Body of pancreas (tissue), 4 donors: Measurements from ENCODE around the gene RAB3GAP2. TPM values are rescaled to one million over a fixed set of nuclear protein-coding genes. Genes with fewer than 3 reads are reported as not detected.
A peak's percentile ranks its signal among the peaks of the same experiment; 100 is the strongest.
"Not testable (repeated sequence)": the region's sequence is repeated elsewhere in the genome, so short reads cannot be mapped to it uniquely, and the experiment has no call there.

Experiments used
- ATAC-seq: fragments of 150-250 bp; one replicate; pipeline ENCODE4 v1.9.1; 2016
- DNase-seq, 4 donors: peaks; one replicate each; pipeline ENCODE4 v3.0.0-alpha.2; 2019
- H3K27ac ChIP-seq, 4 donors: fragments of 200-600 bp; sonication (generic); 1 replicate in 3 of 4; 2 replicates in 1 of 4; pipeline versions ENCODE4 v1.5.1 to v1.6.1; 2016 to 2019; ENCODE audit warnings: mild to moderate bottlenecking in 1 of 4, mixed read lengths in 1 of 4, moderate library complexity in 1 of 4
- H3K27me3 ChIP-seq, 2 donors: fragments of 200-600 bp; sonication (generic); one replicate each; pipeline ENCODE4 v1.6.0; 2016; ENCODE audit warnings: mild to moderate bottlenecking in 1 of 2
- H3K36me3 ChIP-seq, 2 donors: fragments of 200-600 bp; sonication (generic); replicated peaks in 1 of 2; 2 replicates each; pipeline ENCODE4 v1.5.1; 2016; ENCODE audit warnings: low read depth in 2 of 2; ENCODE audit not compliant: insufficient read depth in 1 of 2
- H3K4me1 ChIP-seq: fragments of 200-600 bp; sonication (generic); one replicate; pipeline ENCODE4 v1.6.0; 2016
- H3K4me3 ChIP-seq, 2 donors: fragments of 200-600 bp; sonication (generic); 1 replicate in 1 of 2; 2 replicates in 1 of 2; pipeline ENCODE4 v1.5.1; 2016 to 2019
- H3K9me3 ChIP-seq, 3 donors: fragments of 200-600 bp; sonication (generic); 1 replicate in 2 of 3; 2 replicates in 1 of 3; pipeline ENCODE4 v1.5.1; 2016
- CTCF ChIP-seq, 7 experiments: fragments of 450-650 bp in 4 of 7; fragments of 200-600 bp in 3 of 7; sonication (generic) in 3 of 7; IDR thresholded peaks; one replicate each; pipeline ENCODE4 v1.5.1; 2016 to 2019; ENCODE audit warnings: antibody characterized with exemption in 7 of 7
- POLR2A ChIP-seq, 3 donors: fragments of 450-650 bp; IDR thresholded peaks; one replicate each; pipeline ENCODE4 v1.6.1; 2016; ENCODE audit warnings: antibody characterized with exemption in 3 of 3, mild to moderate bottlenecking in 2 of 3
- WGBS, 2 donors: methylation state at CpG; one replicate each; pipeline ENCODE4 v1.1.5; 2017; 5-methylcytosine and 5-hydroxymethylcytosine counted together
- intact Hi-C: fragments of 100-400 bp; cut with DNase I; formaldehyde crosslinking; loops from one replicate; pipeline ENCODE4 v1.15.1; 2023
- total RNA-seq, 2 donors: library from RNA; depleted of rRNA; stranded (reverse); fragments of >200 nt; gene quantifications; one replicate each; pipeline ENCODE4 v1.1.0, GENCODE V29; 2016

Gene RAB3GAP2
- total RNA-seq, 2 donors from 2014 or later: 14.5 to 17.5 TPM

- DNase-seq (no peak), ATAC-seq (no peak)
- no peaks in the 10 kb centered on the region for H3K36me3 ChIP-seq
- H3K9me3 ChIP-seq: no peaks in the 10 kb centered on the region
- no peak overlapping the region for H3K4me3 ChIP-seq
- intact Hi-C loops: no loop called here
- H3K4me1 ChIP-seq: no peaks in the 10 kb centered on the region
- H3K27ac ChIP-seq: no peak overlapping the region
- TF ChIP-seq CTCF (IDR thresholded peaks at IDR 0.05) (peak in 5 of 7 experiments; percentile 23 to 34 (median 34)), POLR2A (IDR thresholded peaks at IDR 0.05) (no peak)
- 43% methylated on average over 2 of the region's 2 CpGs for WGBS, 2 donors
- no peaks in the 10 kb centered on the region for H3K27me3 ChIP-seq
Observed at GRCh38 chr1:220217383-220217988, 54.8 kb downstream of the RAB3GAP2 start.

- WGBS, 2 donors: 73 to 91% methylated on average over 4 of the region's 4 CpGs
- ATAC-seq: no peak
- Histone ChIP-seq H3K27me3 (no peaks in the 10 kb centered on the region), H3K9me3 (no peaks in the 10 kb centered on the region), H3K36me3 (peaks cover 0 to 2% of the 10 kb centered on the region in 2 donors), H3K4me3 (no peak overlapping the region), H3K27ac (no peak overlapping the region), H3K4me1 (no peaks in the 10 kb centered on the region)
- TF ChIP-seq POLR2A (IDR thresholded peaks at IDR 0.05) (no peak), CTCF (IDR thresholded peaks at IDR 0.05) (no peak)
- intact Hi-C loops: no loop called here
- DNase-seq: no peak
Observed at GRCh38 chr1:220213382-220213983, 58.8 kb downstream of the RAB3GAP2 start.

- intact Hi-C loops: no loop called here
- H3K27me3 ChIP-seq: no peaks in the 10 kb centered on the region
- no peaks in the 10 kb centered on the region for H3K4me1 ChIP-seq
- DNase-seq (no peak), ATAC-seq (no peak)
- H3K27ac ChIP-seq: no peak overlapping the region
- H3K36me3 ChIP-seq: peaks cover 3 to 8% of the 10 kb centered on the region in 2 donors
- H3K4me3 ChIP-seq: no peak overlapping the region
- TF ChIP-seq CTCF (IDR thresholded peaks at IDR 0.05): no peak
- TF ChIP-seq POLR2A (IDR thresholded peaks at IDR 0.05): no peak
- no peaks in the 10 kb centered on the region for H3K9me3 ChIP-seq
Observed at GRCh38 chr1:220207411-220207810, 64.8 kb downstream of the RAB3GAP2 start.

- intact Hi-C loops, H3K4me3 ChIP-seq, H3K27me3 ChIP-seq, ATAC-seq, H3K9me3 ChIP-seq, H3K27ac ChIP-seq, DNase-seq, H3K4me1 ChIP-seq: not testable (repeated sequence)
- 100% methylated on average over 2 of the region's 2 CpGs for WGBS, 2 donors
- H3K36me3 ChIP-seq: peaks cover 3 to 10% of the 10 kb centered on the region in 2 donors
Observed at GRCh38 chr1:220204758-220205157, 67.5 kb downstream of the RAB3GAP2 start.

- TF ChIP-seq CTCF (IDR thresholded peaks at IDR 0.05): no peak
- no peak for TF ChIP-seq POLR2A (IDR thresholded peaks at IDR 0.05)
- no peak for ATAC-seq
- DNase-seq: no peak
- intact Hi-C loops: no loop called here
- Histone ChIP-seq H3K9me3 (no peaks in the 10 kb centered on the region), H3K4me1 (no peaks in the 10 kb centered on the region), H3K36me3 (peaks cover 3 to 10% of the 10 kb centered on the region in 2 donors), H3K27me3 (no peaks in the 10 kb centered on the region), H3K27ac (no peak overlapping the region), H3K4me3 (no peak overlapping the region)
- WGBS, 2 donors: 94 to 97% methylated on average over 2 of the region's 2 CpGs
Observed at GRCh38 chr1:220203816-220204215, 68.4 kb downstream of the RAB3GAP2 start.
